Measurements from ENCODE around the gene SLC8A1. TPM values are rescaled to one million over a fixed set of nuclear protein-coding genes. Genes with fewer than 3 reads are reported as not detected.
A peak's percentile ranks its signal among the peaks of the same experiment; 100 is the strongest.

The SLC8A1 gene
- total RNA-seq, 2 experiments from 2014 or later: 0.47 to 0.59 TPM

DNA sequence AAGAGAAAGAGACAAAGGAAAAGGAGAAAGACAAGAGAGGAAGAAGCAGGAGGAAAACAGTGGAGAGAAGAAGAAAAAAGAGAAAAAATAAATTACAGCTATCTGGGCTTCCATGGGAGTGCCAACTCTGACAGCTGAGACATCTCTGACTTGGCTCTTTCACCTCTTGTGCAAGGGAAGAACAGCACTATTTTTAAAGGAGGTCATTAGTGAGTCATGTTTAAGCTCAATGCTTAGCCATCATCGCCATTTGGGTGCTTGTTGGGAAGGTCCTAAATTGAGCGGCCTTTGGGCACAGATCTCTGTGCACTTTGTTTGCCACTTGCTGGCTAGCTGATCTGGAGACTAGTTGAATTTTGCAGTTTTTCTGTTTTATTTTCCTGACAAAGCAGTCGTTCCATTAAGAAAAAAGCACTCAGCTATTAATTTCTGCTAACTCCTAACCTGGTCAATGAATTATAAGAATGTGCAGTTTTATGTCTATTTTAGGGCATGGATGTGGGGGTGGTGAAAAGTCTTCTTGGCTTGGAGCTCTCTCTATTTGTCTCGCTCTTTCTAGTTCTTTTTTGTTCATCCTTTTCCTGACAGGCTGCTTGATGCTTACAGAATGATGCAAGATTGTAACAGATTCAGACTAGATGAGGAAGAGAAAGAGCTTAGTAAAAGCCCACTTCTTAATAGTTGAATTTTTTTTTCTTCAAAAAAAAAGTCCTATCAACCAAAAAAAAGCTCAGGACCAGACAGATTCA lies 231.5 kb downstream of the SLC8A1 start:
- H3K27ac Mint-ChIP-seq: no peak overlapping the region
- intact Hi-C loops (cut with DNase I, micrococcal nuclease): no loop called here
- H3K27me3 Mint-ChIP-seq: no peaks in the 10 kb centered on the region
- Histone ChIP-seq H3K9me3 (ENCODE audit: control insufficient read depth in 1 of 2, insufficient read depth in 1 of 2, low read length in 2 of 2) (no peaks in the 10 kb centered on the region), H3K27me3 (ENCODE audit: control insufficient read depth in 1 of 2, insufficient read depth in 2 of 2, low read length in 2 of 2) (no peaks in the 10 kb centered on the region), H3K4me1 (ENCODE audit: insufficient read depth, low read length) (no peaks in the 10 kb centered on the region), H3K36me3 (ENCODE audit: insufficient read depth, low read length) (no peaks in the 10 kb centered on the region), H3K27ac (ENCODE audit: low read depth in 1 of 2, low read length in 2 of 2) (no peak overlapping the region), H3K4me3 (ENCODE audit: low read length) (no peak overlapping the region)
- DNase-seq: peak in 2 of 14 experiments; percentile 4 to 25
- TF ChIP-seq, protein P1, sequence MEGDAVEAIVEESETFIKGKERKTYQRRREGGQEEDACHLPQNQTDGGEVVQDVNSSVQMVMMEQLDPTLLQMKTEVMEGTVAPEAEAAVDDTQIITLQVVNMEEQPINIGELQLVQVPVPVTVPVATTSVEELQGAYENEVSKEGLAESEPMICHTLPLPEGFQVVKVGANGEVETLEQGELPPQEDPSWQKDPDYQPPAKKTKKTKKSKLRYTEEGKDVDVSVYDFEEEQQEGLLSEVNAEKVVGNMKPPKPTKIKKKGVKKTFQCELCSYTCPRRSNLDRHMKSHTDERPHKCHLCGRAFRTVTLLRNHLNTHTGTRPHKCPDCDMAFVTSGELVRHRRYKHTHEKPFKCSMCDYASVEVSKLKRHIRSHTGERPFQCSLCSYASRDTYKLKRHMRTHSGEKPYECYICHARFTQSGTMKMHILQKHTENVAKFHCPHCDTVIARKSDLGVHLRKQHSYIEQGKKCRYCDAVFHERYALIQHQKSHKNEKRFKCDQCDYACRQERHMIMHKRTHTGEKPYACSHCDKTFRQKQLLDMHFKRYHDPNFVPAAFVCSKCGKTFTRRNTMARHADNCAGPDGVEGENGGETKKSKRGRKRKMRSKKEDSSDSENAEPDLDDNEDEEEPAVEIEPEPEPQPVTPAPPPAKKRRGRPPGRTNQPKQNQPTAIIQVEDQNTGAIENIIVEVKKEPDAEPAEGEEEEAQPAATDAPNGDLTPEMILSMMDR (IDR thresholded peaks at IDR 0.05): no peak
- H3K4me1 Mint-ChIP-seq (ENCODE audit: low read depth): no peaks in the 10 kb centered on the region
- no peaks in the 10 kb centered on the region for H3K36me3 Mint-ChIP-seq (ENCODE audit: low read depth)
- ATAC-seq (ENCODE audit: poor library complexity): no peak
- ChIA-PET CTCF (no interaction called here), POLR2A (no interaction called here)
- peaks cover 2% of the 10 kb centered on the region for H3K9me3 Mint-ChIP-seq
- no peak overlapping the region for H3K4me3 Mint-ChIP-seq

DNA sequence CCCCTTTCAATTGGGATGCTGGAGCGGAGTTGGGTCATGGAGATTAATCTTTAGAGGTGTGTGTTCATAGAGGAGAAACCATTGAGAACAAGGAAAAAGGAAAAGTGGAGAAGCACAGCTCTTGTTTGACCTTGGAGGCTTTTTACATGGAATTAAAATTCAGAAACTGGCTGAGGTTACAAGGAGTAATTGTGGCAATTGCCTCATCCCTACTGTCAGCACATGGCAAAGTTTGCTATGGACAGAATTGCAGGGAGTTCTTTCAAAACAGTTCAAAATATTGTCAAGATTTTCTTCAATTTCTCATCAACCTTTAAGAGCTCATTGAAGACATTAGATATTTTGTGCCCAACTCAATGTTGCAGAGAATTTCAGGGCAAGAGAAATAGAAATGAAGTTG lies 232.7 kb downstream of the SLC8A1 start:
- no peaks in the 10 kb centered on the region for H3K9me3 ChIP-seq (ENCODE audit: control insufficient read depth in 1 of 2, insufficient read depth in 1 of 2, low read length in 2 of 2)
- intact Hi-C loops (cut with DNase I, micrococcal nuclease): no loop called here
- Mint-ChIP-seq H3K27ac (no peak overlapping the region), H3K4me3 (no peak overlapping the region), H3K4me1 (ENCODE audit: low read depth) (no peaks in the 10 kb centered on the region), H3K9me3 (peaks cover 2% of the 10 kb centered on the region), H3K27me3 (no peaks in the 10 kb centered on the region), H3K36me3 (ENCODE audit: low read depth) (no peaks in the 10 kb centered on the region)
- no peaks in the 10 kb centered on the region for H3K36me3 ChIP-seq (ENCODE audit: insufficient read depth, low read length)
- no peak overlapping the region for H3K4me3 ChIP-seq (ENCODE audit: low read length)
- TF ChIP-seq, protein P1 (IDR thresholded peaks at IDR 0.05): no peak
- ChIA-PET CTCF (no interaction called here), POLR2A (no interaction called here)
- no peak for ATAC-seq (ENCODE audit: poor library complexity)
- no peaks in the 10 kb centered on the region for H3K4me1 ChIP-seq (ENCODE audit: insufficient read depth, low read length)
- no peaks in the 10 kb centered on the region for H3K27me3 ChIP-seq (ENCODE audit: control insufficient read depth in 1 of 2, insufficient read depth in 2 of 2, low read length in 2 of 2)
- no peak overlapping the region for H3K27ac ChIP-seq (ENCODE audit: low read depth in 1 of 2, low read length in 2 of 2)
- no peak for DNase-seq

DNA sequence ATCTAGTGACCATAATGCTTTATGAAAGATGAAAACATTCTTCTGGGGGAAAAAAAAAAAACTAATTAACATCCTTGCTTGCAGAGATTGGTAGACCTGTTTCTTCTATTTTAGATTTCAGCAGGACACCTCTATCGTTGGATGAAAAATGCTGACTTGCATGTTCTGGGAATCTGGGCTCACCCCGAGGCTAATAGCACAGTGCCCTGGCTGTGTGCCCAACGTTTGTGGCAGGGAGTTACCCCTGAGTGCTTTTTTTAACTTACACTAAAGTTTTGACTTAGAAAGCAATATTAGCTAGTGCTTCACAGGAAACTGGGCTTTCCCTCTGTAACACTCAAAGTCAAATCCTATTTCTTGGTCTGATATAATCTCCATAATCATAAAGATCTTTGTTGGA lies 233.2 kb downstream of the SLC8A1 start:
- DNase-seq: no peak
- Mint-ChIP-seq H3K4me1 (ENCODE audit: low read depth) (no peaks in the 10 kb centered on the region), H3K27ac (no peak overlapping the region), H3K4me3 (no peak overlapping the region), H3K9me3 (peaks cover 2% of the 10 kb centered on the region), H3K27me3 (no peaks in the 10 kb centered on the region), H3K36me3 (ENCODE audit: low read depth) (no peaks in the 10 kb centered on the region)
- Histone ChIP-seq H3K4me3 (ENCODE audit: low read length) (no peak overlapping the region), H3K36me3 (ENCODE audit: insufficient read depth, low read length) (no peaks in the 10 kb centered on the region), H3K9me3 (ENCODE audit: control insufficient read depth in 1 of 2, insufficient read depth in 1 of 2, low read length in 2 of 2) (no peaks in the 10 kb centered on the region), H3K4me1 (ENCODE audit: insufficient read depth, low read length) (no peaks in the 10 kb centered on the region), H3K27ac (ENCODE audit: low read depth in 1 of 2, low read length in 2 of 2) (no peak overlapping the region), H3K27me3 (ENCODE audit: control insufficient read depth in 1 of 2, insufficient read depth in 2 of 2, low read length in 2 of 2) (no peaks in the 10 kb centered on the region)
- CTCF ChIA-PET: no interaction called here
- ATAC-seq (ENCODE audit: poor library complexity): no peak
- TF ChIP-seq, protein P1 (IDR thresholded peaks at IDR 0.05): no peak
- POLR2A ChIA-PET: no interaction called here
- intact Hi-C loops (cut with DNase I, micrococcal nuclease): no loop called here
